ENCODE results near the gene TRAF3. TPM values are rescaled to one million over a fixed set of nuclear protein-coding genes. Genes with fewer than 3 reads are reported as not detected.

The TRAF3 gene
- total RNA-seq, 4 donors from 2014 or later = 12.6 to 44.9 (median 28.1) TPM

- DNase-seq (ENCODE audit: low spot score) = no peak
- no peak for TF ChIP-seq CTCF (IDR thresholded peaks at IDR 0.05)
- no peak for ATAC-seq (ENCODE audit: low FRiP score)
Observed at GRCh38 chr14:102738373-102739189, 38.7 kb upstream of the TRAF3 start.

- no peak for ATAC-seq (ENCODE audit: low FRiP score)
- TF ChIP-seq CTCF (IDR thresholded peaks at IDR 0.05) = no peak
- no peak for DNase-seq (ENCODE audit: low spot score)
Observed at GRCh38 chr14:102739190-102739469, 38.1 kb upstream of the TRAF3 start.

GRCh38 chr14:102746634-102747438 is 30.4 kb upstream of the TRAF3 start:
- DNase-seq (ENCODE audit: low spot score) = no peak
- ATAC-seq (ENCODE audit: low FRiP score) = no peak
- no peak for TF ChIP-seq CTCF (IDR thresholded peaks at IDR 0.05)

- ATAC-seq (ENCODE audit: low FRiP score) (no peak), DNase-seq (ENCODE audit: low spot score) (no peak)
- no peak for TF ChIP-seq CTCF (IDR thresholded peaks at IDR 0.05)
Observed at GRCh38 chr14:102748806-102749205, 28.4 kb upstream of the TRAF3 start.

GRCh38 chr14:102749393-102750305 is 27.6 kb upstream of the TRAF3 start:
- TF ChIP-seq CTCF (IDR thresholded peaks at IDR 0.05) = no peak
- DNase-seq (ENCODE audit: low spot score) = no peak
- ATAC-seq (ENCODE audit: low FRiP score) = no peak

GRCh38 chr14:102750376-102750775 is 26.9 kb upstream of the TRAF3 start:
- TF ChIP-seq CTCF (IDR thresholded peaks at IDR 0.05) = no peak
- DNase-seq (ENCODE audit: low spot score) = no peak

More at GRCh38 chr14:102750376-102750775, 26.9 kb upstream of the TRAF3 start:
- no peak for ATAC-seq (ENCODE audit: low FRiP score)
